ENCODE measurements around the gene ARHGEF28. TPM values are rescaled to one million over a fixed set of nuclear protein-coding genes. Genes with fewer than 3 reads are reported as not detected.

Gene ARHGEF28
- polyA plus RNA-seq, 1 donor from 2014 or later = not detected

GRCh38 chr5:73938280-73938937 lies 312.4 kb downstream of the ARHGEF28 start:
- Histone ChIP-seq H3K79me2 (replicated peaks; ENCODE audit: insufficient read depth, low read length) (no peaks in the 10 kb centered on the region), H3F3A (ENCODE audit: insufficient read depth, low read length, poor library complexity, severe bottlenecking) (no peaks in the 10 kb centered on the region), H3K27me3 (ENCODE audit: insufficient read depth, low read depth, low read length) (no peaks in the 10 kb centered on the region), H3K9me3 (ENCODE audit: low read length) (no peaks in the 10 kb centered on the region), H3K4me2 (ENCODE audit: low read length) (no peak overlapping the region), H3K27ac (ENCODE audit: low read length) (no peak overlapping the region), H3K9ac (ENCODE audit: low read length) (no peak overlapping the region), H3K9me2 (ENCODE audit: insufficient read depth, low read length) (no peaks in the 10 kb centered on the region), H2AFZ (ENCODE audit: low read depth, low read length) (no peak overlapping the region), H3K4me3 (ENCODE audit: low read length) (no peak overlapping the region), H4K20me1 (ENCODE audit: insufficient read depth) (no peaks in the 10 kb centered on the region), H3K36me3 (ENCODE audit: insufficient read depth, low read length) (no peaks in the 10 kb centered on the region)
- TF ChIP-seq RAD21 (conservative IDR thresholded peaks at IDR 0.05) (no peak), POLR2AphosphoS5 (IDR thresholded peaks at IDR 0.05) (no peak), TAF1 (IDR thresholded peaks at IDR 0.05; ENCODE audit: low read depth) (no peak)

DNA sequence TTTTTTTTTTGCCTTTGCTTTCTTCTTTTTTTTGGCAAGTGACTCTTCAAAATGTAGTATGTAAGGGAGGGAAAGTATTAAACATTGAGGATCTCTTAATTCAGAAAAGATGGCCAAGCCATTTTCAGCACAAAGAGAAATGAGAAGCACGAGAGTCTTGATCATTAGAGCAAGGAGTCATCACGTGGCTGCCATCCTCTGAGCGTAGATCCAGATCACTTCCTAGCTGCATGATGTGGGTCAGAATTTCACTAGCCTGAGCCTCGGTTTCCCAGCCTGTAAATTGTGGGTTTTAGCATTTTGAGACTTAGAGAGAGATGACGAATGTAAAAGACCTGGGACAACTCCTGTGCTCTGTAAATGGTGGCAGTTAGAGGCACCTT lies 312.9 kb downstream of the ARHGEF28 start:
- H3K9me2 ChIP-seq (ENCODE audit: insufficient read depth, low read length) = no peaks in the 10 kb centered on the region
- peak overlapping the region; percentile 75 for H3K27ac ChIP-seq (ENCODE audit: low read length)
- no peak overlapping the region for H3K9ac ChIP-seq (ENCODE audit: low read length)
- no peak overlapping the region for H3K4me3 ChIP-seq (ENCODE audit: low read length)
- no peak overlapping the region for H3K4me2 ChIP-seq (ENCODE audit: low read length)
- H3K9me3 ChIP-seq (ENCODE audit: low read length) = no peaks in the 10 kb centered on the region
- no peaks in the 10 kb centered on the region for H4K20me1 ChIP-seq (ENCODE audit: insufficient read depth)
- no peaks in the 10 kb centered on the region for H3F3A ChIP-seq (ENCODE audit: insufficient read depth, low read length, poor library complexity, severe bottlenecking)
- no peak overlapping the region for H2AFZ ChIP-seq (ENCODE audit: low read depth, low read length)
- TF ChIP-seq EP300 (conservative IDR thresholded peaks at IDR 0.05; ENCODE audit: poor library complexity, severe bottlenecking) (no peak), SMC3 (conservative IDR thresholded peaks at IDR 0.05; ENCODE audit: poor library complexity) (no peak), POLR2AphosphoS5 (IDR thresholded peaks at IDR 0.05) (no peak)
- H3K27me3 ChIP-seq (ENCODE audit: insufficient read depth, low read depth, low read length) = no peaks in the 10 kb centered on the region
- H3K79me2 ChIP-seq (replicated peaks; ENCODE audit: insufficient read depth, low read length) = no peaks in the 10 kb centered on the region
- H3K36me3 ChIP-seq (ENCODE audit: insufficient read depth, low read length) = no peaks in the 10 kb centered on the region

DNA sequence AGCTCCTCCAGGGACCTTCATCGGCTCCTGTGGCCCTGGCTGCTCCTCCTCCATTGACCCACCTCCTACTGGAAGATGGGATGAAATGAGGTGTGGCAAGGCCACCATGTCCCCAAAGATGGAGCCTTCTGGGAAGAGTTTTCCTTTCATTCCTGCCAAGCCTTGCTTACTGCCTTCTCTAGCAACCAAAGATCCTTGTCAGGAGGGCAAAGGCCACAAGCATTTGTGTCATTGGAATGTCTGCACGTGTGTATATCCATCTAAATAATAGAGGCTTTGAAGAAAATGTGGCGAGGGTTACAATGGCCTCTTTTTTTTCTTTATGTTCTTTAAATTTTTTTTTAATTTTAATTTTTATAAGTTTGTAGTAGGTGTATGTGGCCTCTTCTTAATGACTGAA lies 313.6 kb downstream of the ARHGEF28 start:
- Histone ChIP-seq H3K4me3 (ENCODE audit: low read length) (no peak overlapping the region), H3K9me2 (ENCODE audit: insufficient read depth, low read length) (no peaks in the 10 kb centered on the region), H3K9ac (ENCODE audit: low read length) (peak overlapping the region; percentile 46), H3F3A (ENCODE audit: insufficient read depth, low read length, poor library complexity, severe bottlenecking) (no peaks in the 10 kb centered on the region), H3K9me3 (ENCODE audit: low read length) (no peaks in the 10 kb centered on the region), H3K79me2 (replicated peaks; ENCODE audit: insufficient read depth, low read length) (no peaks in the 10 kb centered on the region), H2AFZ (ENCODE audit: low read depth, low read length) (peak overlapping the region; percentile 10), H3K4me2 (ENCODE audit: low read length) (no peak overlapping the region), H4K20me1 (ENCODE audit: insufficient read depth) (no peaks in the 10 kb centered on the region), H3K27me3 (ENCODE audit: insufficient read depth, low read depth, low read length) (no peaks in the 10 kb centered on the region), H3K36me3 (ENCODE audit: insufficient read depth, low read length) (no peaks in the 10 kb centered on the region), H3K27ac (ENCODE audit: low read length) (peak overlapping the region; percentile 75)
- no peak for TF ChIP-seq EZH2 (IDR thresholded peaks at IDR 0.05; ENCODE audit: borderline replicate concordance, insufficient read depth, low read length, poor library complexity, severe bottlenecking)
- no peak for TF ChIP-seq EP300 (conservative IDR thresholded peaks at IDR 0.05; ENCODE audit: poor library complexity, severe bottlenecking)
- no peak for TF ChIP-seq POLR2AphosphoS5 (IDR thresholded peaks at IDR 0.05)
- TF ChIP-seq, protein P1, sequence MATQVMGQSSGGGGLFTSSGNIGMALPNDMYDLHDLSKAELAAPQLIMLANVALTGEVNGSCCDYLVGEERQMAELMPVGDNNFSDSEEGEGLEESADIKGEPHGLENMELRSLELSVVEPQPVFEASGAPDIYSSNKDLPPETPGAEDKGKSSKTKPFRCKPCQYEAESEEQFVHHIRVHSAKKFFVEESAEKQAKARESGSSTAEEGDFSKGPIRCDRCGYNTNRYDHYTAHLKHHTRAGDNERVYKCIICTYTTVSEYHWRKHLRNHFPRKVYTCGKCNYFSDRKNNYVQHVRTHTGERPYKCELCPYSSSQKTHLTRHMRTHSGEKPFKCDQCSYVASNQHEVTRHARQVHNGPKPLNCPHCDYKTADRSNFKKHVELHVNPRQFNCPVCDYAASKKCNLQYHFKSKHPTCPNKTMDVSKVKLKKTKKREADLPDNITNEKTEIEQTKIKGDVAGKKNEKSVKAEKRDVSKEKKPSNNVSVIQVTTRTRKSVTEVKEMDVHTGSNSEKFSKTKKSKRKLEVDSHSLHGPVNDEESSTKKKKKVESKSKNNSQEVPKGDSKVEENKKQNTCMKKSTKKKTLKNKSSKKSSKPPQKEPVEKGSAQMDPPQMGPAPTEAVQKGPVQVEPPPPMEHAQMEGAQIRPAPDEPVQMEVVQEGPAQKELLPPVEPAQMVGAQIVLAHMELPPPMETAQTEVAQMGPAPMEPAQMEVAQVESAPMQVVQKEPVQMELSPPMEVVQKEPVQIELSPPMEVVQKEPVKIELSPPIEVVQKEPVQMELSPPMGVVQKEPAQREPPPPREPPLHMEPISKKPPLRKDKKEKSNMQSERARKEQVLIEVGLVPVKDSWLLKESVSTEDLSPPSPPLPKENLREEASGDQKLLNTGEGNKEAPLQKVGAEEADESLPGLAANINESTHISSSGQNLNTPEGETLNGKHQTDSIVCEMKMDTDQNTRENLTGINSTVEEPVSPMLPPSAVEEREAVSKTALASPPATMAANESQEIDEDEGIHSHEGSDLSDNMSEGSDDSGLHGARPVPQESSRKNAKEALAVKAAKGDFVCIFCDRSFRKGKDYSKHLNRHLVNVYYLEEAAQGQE (IDR thresholded peaks at IDR 0.05; ENCODE audit: borderline replicate concordance) = no peak
- no peak for TF ChIP-seq SMC3 (conservative IDR thresholded peaks at IDR 0.05; ENCODE audit: poor library complexity)
- TF ChIP-seq RAD21 (conservative IDR thresholded peaks at IDR 0.05) = no peak
- TF ChIP-seq MXI1 (conservative IDR thresholded peaks at IDR 0.05; ENCODE audit: poor library complexity, severe bottlenecking) = no peak
- TF ChIP-seq, protein P2, sequence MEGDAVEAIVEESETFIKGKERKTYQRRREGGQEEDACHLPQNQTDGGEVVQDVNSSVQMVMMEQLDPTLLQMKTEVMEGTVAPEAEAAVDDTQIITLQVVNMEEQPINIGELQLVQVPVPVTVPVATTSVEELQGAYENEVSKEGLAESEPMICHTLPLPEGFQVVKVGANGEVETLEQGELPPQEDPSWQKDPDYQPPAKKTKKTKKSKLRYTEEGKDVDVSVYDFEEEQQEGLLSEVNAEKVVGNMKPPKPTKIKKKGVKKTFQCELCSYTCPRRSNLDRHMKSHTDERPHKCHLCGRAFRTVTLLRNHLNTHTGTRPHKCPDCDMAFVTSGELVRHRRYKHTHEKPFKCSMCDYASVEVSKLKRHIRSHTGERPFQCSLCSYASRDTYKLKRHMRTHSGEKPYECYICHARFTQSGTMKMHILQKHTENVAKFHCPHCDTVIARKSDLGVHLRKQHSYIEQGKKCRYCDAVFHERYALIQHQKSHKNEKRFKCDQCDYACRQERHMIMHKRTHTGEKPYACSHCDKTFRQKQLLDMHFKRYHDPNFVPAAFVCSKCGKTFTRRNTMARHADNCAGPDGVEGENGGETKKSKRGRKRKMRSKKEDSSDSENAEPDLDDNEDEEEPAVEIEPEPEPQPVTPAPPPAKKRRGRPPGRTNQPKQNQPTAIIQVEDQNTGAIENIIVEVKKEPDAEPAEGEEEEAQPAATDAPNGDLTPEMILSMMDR (IDR thresholded peaks at IDR 0.05; ENCODE audit: poor library complexity, severe bottlenecking) = no peak
- no peak for TF ChIP-seq TAF1 (IDR thresholded peaks at IDR 0.05; ENCODE audit: low read depth)

All from neural cell (in vitro differentiated cells).